Measurements from ENCODE around the gene CLEC2D.
"Not testable (repeated sequence)": the region's sequence is repeated elsewhere in the genome, so short reads cannot be mapped to it uniquely, and the experiment has no call there.

CLEC2D gene

DNA sequence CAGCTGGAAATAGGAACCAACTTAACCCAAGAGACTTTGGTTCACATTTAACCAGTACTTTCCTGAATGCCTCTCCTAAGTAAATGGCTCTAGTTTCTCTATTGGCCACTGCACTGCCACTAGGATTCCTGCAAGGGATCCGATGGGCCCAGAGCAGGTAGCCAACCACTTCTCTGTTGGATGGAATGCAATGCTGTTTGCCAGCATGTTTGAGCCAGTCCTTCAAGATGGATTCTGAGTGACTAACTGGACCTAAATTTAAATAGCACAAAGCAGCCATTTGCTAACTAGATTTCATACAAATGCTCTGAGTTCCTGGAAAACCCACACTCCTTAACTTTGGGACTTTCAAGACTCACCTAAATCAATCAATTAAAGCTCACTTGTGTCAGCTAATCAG is 9.5 kb upstream of the CLEC2D start:
- no peak for DNase-seq

DNA sequence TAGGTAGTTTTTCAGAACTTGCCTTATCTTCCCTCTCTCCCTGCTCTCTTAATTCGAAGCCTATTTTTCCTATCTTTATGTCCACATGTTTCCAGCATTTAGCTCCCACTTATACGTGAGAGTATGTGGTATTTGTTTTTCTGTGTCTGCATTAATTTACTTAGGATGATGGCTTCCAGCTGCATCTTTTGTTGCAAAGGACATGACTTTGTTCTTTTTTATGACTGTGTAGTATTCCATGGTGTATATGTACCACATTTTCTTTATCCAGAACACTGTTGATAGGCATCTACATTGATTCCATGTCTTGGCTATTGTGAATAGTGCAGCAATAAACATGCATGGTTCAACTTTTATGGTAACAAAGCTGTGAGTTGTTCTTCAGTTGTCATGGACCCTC is 7.8 kb upstream of the CLEC2D start:
- no peak for DNase-seq

DNA sequence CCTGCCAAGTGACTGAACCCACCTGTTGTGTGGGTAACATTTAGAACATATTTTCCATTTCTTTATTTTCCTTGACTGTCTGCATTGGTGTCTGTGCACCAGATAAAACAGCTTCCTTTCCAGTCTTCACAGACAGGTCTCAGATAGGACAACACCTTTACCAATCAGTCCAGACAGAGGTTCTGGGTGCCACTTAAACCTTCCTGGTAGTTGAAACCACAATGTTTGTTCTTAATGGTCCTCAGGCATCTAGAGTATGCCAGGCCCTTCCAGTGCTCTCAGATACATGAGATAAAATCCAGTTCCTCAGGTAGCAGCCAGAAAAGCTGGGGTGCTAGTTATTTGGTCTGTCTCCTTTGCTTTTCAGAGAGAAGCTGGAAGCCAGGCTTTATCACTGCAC is 7.0 kb upstream of the CLEC2D start:
- DNase-seq: no peak

DNA sequence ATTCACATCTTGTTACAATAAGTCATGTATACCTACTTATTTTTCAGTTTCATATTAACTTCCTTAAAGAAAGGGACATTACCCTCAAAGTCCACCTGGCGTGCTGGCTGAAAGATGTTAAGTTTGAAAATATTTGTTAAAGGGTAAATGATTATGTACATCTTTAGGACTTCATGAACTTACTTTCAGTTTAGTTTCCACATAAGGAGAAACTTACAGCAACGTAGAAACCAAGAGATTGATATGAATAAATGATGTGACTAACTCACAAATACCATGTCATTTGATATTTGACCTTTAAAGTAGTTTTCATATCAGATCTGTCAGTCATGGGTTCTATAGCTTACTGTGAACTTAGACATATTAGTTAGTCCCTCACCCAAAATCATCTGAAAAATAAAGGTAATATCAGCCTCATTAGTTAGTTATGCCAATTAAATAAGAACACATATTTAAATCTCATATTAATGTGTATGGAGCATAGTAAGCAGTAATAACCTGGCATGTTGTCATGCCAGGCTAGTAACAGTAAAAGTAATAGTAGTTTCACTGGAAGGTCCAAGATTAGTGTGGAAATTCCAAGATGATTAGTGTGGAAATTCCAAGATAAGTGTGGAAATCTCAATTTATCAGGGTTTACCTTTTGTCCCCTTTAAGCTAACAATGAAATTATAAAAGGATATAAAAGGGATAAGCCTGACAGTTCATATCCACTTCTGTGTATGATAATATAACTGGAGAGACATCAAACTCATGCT is 1.9 kb upstream of the CLEC2D start:
- no peak for DNase-seq

DNA sequence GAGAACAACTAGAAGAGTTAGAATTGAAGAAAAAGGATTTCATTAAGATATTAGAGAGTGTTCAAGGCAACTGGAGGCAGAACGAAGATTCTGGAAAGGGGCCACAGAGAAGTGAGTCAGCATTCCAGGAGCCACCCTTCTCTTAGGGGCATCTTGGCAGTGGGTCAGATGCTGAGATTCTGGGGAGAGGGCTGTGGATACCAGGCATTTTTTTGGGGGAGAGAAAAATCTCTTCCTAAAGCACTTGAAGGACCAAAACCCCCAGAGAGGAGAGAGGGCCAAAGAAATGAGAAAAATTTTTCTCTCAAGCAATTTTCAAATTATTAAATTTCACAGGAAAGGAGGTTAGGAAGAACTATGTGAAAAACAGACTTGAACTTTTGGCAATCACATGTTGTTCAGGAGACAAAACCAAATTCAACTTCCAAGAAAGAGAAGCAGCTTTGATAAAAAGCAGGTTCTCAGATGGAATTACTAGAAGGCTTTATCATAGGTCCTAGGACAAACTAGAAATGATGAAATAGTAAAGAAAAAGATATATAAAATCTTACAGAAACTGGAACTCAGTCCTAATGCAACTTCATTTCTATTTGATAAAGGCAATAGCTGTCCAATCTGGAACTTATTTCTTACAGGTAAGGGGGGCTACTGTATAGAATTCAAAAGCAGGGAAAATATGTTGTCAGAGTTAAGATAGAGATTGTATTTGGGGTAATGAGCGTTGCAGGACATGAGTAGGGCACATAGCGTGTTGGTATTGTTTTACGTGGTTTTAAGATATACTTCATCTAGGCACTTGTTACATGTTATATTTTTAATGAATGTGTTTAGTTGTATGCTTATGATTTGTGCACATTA is 1.1 kb upstream of the CLEC2D start:
- DNase-seq: no peak

DNA sequence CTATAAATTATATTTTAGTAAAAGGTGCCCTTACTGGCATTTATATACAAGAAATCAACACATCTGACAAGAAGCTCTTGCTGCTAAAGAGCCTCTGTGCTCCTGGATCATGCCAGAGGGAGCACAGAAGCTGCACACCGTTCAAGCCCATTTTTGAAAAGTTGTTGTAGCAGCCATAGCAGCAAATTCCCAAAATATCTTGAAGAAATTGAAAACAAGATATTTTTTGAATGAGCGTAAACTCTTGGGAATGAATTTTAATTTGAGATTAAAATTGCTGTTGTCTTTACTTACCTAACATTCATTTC is 540 bp upstream of the CLEC2D start:
- DNase-seq: no peak

DNA sequence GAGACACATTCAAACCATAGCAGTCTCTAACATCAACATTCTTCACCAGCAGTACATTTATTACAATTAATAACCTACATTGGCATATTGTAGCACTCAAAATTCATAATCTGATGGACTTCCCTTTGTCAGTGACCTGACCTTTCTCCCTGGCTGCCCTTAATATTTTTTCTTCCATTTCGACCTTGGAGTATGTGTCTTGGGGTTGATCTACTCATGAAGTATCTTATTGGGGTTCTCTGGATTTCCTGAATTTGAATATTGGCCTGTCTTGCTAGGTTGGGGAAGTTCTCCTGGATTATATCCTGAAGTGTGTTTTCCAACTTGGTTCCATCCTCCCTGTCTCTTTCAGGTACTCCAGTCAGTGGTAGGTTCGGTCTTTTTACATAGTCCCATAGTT is 2.8 kb downstream of the CLEC2D start:
- DNase-seq: not testable (repeated sequence)

DNA sequence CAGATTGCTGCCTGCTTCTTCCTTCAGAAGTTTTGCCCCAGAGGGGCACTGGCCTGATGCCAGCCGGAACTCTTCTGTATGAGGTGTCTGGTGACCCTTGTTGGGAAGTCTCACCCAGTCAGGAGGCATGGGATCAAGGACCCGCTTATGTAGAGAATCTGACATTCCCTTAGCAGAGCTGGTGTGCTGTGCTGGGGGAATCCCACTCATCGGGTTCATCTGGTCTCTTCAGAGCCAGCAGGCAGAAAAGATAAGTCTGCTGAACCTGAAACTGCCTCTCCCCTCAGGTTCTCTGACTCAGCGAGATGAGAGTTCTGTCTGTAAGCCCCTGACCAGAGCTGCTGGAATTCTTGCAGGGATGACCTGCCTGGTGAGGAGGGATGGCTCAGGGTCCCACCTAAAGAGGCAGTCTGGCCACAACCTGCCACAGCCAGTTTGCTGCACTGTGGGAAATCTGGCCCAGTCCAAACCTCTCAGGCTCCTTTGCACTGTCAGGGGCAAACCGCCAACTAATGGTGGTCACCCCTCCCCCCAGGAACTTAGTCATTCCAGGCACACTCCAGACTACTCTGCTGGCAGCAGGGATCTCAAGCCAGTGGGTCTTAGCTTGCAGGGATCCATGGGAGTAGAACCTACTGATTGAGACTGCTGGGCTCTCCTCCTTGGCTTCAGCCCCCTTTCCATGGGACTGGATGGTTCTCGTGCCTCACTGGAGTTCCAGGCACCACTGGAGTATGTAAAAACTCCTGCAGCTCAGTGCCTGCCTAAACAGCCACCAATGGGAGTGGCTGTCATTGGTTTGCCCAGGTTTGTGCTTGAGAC is 4.1 kb downstream of the CLEC2D start:
- DNase-seq: no peak

DNA sequence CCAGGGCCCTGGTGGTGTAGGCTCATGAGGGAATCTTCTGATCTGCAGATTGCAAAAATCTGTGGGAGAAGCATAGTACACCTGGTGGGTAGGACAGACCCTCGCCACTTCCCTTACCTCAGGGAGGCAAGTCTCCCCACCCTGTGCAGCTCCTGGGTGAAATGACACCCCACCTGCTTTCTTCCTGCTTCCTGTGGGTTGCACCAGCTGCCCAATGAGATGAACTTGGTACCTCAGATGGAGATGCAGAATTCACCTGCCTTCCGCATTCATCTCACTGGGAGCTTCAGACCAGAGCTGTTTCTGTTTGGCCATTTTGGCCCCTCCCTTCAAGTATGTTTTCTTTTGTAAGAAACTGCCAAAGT is 4.7 kb downstream of the CLEC2D start:
- DNase-seq: peak in 1 of 4 experiments; percentile 14

DNA sequence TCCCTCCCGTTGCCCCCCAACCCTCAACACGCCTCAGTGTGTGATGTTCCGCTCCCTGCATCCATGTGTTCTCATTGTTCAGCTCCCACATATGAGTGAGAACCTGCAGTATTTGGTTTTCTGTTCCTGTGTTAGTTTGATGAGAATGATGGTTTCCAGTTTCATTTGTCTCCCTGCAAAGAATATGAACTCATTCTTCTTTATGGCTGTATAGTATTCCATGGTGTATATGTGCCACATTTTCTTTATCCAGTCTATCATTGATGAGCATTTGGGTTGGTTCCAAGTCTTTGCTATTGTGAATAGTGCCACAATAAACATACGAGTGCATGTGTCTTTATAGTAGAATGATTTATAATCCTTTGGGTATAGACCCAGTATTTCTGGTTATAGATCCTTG is 13.0 kb downstream of the CLEC2D start:
- not testable (repeated sequence) for DNase-seq

DNA sequence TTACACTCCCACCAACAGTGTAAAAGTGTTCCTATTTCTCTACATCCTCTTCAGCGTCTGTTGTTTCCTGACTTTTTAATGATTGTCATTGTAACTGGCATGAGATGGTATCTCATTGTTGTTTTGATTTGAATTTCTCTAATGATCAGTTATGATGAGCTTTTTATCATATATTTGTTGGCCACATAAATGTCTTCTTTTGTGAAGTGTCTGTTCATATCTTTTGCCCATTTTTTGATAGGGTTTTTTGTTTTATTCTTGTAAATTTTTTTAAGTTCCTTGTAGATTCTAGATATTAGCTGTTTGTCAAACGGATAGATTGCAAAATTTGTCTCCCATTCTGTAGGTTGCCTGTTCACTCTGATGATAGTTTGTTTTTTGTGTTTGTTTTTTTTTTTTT is 13.4 kb downstream of the CLEC2D start:
- DNase-seq: not testable (repeated sequence)

DNA sequence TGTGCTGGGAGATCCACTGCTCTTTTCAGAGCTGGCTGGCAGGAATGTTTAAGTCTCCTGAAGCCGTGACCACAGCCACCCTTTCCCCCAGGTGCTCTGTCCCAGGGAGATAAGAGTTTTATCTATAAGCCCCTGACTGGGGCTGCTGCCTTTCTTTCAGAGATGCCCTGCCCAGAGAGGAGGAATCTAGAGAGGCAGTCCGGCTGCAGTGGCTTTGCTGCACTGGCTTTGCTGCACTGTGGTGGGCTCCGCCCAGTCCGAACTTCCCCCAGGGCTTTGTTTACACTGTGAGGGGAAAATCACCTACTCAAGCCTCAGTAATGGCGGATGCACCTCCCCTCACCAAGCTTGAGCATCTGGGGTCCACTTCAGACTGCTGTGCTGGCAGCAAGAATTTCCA is 15.9 kb downstream of the CLEC2D start:
- not testable (repeated sequence) for DNase-seq

DNA sequence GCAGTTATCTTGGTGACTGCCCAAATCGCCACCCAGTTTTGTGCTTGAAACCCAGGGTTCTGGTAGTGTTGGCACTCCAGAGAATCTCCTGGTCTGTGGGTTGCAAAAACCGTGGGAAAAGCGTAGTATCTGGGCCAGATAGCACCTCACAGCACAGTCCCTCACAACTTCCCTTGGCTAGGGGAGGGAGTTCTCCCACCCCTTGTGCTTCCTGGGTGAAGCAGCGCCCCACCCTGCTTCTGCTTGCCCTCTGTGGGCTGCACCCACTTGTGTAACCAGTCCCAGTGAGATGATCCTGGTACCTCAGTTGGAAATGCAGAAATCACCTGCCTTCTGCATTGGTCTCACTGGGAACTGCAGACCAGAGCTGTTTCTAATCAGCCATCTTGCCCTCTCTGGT is 16.4 kb downstream of the CLEC2D start:
- DNase-seq: no peak

DNA sequence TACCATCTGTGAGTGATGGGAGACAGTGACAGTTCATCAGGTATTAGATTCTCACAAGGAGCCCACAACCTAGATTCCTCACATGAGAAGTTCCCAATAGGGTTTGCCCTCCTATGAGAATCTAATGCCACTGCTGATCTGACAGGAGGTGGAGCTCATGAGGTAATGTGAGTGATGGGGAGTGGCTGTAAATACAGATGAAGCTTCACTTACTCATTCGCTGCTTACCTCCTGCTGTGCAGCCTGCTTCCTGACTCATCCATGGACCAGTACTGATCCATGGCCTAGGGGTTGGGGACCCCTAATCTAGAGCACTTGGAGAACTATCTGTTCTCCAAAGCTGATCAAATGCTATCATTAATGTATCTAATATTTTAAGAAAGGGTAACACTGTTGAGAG is 17.7 kb downstream of the CLEC2D start:
- no peak for DNase-seq

DNA sequence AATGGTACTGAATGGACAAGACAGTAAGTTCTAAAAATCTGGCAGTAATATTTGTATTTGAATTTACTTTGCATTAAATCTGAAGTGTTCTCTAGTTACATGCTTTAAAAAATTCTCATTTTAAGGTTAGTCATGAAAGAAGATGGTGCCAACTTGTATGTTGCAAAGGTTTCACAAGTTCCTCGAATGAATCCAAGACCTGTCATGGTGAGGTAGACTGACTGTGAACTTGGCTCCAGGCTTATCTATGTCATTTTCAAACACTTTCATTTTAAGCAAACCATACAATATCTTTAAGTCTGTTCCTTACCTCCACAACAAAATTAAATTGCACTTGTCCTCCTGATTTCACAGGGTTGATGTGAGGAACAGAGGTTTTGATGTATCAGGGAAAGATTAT is 23.4 kb downstream of the CLEC2D start:
- DNase-seq: no peak

DNA sequence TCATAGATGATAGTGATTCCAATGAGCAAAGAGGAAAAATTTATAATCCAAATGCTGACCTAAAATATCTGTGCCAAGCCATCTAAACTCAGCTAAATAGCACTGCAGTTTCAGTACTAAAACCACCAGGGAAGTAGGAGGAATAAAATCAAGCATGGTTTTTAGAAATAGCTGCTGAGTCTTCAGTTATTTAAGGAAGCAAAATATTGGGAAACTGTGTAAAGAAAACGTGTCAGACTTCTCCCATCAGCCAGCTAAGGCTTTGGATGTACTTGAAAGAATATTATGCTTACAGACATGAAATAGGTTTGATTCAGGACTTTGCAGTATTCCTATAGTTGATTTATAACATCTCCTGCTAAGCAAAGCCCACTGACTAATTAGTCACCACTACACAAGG is 24.7 kb downstream of the CLEC2D start:
- DNase-seq: no peak

DNA sequence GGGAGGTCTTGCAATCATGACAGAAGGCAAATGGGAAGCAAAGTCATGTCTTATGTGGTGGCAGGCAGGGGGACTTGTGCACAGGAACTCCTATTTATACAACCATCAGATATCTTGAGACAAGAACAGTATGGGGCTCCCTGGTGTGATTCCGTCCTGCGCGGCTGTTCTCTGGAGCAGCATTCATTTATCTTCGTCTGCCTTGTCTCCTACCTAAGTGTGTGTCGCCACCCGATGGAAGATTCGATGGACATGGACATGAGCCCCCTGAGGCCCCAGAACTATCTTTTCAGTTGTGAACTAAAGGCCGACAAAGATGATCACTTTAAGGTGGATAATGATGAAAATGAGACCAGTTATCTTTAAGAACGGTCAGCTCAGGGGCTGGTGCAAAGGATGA is 25.6 kb downstream of the CLEC2D start:
- DNase-seq: not testable (repeated sequence)

DNA sequence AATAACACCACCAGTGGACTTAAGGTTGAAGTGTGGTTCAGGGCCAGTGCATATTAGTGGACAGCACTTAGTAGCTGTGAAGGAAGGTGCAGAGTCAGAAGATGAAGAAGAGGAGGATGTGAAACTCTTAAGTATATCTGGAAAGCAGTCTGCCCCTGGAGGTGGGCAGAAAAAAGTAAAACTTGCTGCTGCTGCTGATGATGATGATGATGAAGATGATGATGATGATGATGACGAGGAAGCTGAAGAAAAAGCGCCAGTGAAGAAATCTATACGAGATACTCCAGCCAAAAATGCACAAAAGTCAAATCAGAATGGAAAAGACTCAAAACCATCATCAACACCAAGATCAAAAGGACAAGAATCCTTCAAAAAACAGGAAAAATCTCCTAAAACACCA is 26.1 kb downstream of the CLEC2D start:
- DNase-seq: not testable (repeated sequence)

DNA sequence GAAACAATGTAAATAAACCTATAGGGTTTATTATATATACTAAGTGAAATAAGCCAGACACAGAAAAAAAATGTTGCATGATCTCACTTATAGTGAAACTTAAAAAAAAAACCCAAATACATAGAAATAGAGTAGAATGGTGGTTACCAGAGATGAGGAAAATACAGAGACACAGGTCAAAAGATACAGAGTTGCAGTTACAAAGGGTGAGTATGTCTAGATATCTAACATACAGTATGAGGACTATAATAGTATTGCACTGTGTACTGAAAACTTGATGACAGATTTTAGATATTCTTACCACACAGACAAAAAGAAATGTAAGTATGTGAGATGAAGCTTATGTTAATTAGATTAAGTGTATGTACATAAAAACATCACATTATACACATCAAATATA is 28.1 kb downstream of the CLEC2D start:
- DNase-seq: no peak

DNA sequence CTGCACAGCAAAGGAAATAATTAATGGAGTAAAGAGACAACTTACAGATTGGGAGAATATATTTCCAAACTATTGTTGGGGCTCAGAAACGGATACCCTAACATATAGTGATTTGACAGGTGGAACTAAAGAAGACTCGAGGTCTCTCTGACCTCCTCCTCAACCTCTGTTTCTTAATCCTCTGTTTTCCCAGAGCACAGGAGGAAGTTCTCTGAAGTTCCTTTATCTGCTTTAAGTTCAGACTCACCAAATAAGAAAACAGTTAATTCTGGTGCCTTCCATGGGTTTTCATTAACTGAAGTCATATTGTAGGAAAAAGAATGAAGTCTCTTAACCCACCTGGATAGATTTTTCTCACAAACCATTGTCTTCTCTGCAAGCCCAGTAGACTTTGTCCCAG is 29.2 kb downstream of the CLEC2D start:
- no peak for DNase-seq

DNA sequence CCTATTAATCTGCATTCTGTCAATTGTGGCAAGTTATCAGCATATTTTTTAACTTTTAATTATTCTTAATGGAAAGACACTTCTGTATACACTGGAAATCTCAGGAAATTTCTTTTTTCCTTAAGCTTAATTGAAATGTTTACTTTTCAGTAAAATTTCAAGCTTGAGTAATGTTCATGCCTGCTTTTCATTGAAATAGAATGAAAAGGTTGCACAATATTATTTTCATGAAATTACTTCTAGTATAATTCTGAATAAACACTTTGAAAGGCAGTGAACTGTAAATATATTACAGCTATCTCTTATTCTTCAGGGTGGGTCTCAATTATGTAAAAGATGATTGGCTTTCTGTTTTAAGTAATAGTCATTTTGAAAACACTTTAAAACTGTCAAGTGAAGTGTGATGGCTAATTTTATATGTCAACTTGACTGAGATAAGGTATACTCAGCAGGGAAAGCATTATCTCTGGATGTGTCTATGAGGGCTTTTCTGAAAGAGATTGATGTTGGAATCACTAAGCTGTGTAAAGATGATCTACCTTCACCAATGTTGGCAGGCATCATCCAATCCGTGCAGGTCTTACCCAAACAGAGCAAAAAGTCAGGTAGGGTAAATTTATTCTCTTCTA is 29.9 kb downstream of the CLEC2D start:
- DNase-seq: no peak

DNA sequence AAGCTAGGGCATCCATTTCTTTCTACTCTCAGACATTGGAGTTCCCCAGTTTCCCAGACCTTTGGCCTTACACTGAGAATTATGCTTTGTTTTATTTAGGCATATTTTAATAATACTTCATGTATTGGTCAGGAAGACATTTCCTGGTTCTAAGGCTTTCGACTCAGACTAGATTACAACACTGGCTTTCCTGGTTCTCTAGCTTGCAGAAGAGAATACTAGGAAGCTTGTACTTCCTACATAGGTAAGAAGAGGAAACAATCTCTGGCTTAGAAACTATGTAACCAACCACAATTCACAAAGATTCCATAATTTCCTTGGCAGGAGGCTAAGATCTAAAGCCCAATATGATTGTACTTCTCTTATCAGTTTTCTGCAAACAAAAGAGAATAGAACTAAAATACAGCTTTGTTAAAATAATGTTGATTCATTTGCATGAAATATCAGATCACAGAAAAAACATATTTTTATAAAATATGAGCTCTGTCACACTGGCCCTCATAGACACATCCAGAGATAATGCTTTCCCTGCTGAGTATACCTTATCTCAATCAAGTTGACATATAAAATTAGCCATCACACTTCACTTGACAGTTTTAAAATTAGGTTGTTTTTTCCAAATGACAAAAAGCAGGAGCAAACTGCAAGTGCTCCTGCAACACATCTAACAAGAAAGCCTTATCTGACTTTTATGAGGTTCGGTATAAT is 30.5 kb downstream of the CLEC2D start:
- no peak for DNase-seq

DNA sequence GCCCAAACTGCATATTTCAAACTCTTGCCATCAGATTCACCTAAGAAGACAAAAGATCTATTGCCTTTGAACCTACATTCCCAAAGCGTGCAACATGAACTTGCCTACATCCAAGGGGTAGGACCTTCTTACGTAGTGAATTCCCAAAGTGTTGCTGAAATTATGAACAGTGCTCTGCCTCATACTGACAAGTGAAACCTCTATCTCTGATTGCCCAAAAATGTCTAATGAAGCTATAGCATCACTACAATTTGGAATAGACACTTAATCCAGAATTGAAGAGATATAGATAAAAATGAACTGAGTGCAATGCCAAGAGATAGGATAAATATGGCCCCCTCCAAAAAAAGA is 31.1 kb downstream of the CLEC2D start:
- DNase-seq: no peak

Measured in activated naive CD4-positive, alpha-beta T cell (primary cell).